Activated T-cell treated with anti-CD3 and anti-CD28 coated beads for 4 hours (primary cell): ENCODE results near the gene KRT36.

Experiments
- DNase-seq: peaks from one replicate; pipeline ENCODE4 v3.0.0-alpha.2; 2020

Gene KRT36

GRCh38 chr17:41489531-41489930 lies at the start of gene KRT36:
KRT36 (minus strand) TSS chr17:41489910; CDS start chr17:41489864, 46 bp downstream.
- no peak for DNase-seq

DNA sequence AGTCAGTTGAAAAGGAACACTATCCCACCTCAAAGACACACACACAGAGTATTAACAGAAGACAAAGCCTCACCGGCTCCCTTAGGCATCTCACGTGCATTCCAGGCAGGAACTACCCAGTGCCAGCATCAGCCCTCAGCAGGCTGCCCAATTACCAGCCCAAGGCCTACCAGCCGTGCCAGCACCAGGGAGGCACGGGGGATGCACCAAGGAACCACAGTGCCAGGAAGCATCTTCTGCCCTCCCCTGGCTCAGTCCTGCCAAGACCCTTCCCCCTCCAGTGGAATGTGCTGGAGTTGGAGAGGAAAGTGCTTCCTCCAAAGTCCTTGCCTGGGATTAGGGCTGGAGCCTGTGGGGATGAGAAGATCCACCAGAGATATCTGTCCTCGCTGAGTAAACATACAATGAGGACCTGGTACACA lies 49.4 kb upstream of the KRT36 start:
- no peak for DNase-seq

GRCh38 chr17:41538565-41538991 lies 48.9 kb upstream of the KRT36 start:
- DNase-seq = no peak

DNA sequence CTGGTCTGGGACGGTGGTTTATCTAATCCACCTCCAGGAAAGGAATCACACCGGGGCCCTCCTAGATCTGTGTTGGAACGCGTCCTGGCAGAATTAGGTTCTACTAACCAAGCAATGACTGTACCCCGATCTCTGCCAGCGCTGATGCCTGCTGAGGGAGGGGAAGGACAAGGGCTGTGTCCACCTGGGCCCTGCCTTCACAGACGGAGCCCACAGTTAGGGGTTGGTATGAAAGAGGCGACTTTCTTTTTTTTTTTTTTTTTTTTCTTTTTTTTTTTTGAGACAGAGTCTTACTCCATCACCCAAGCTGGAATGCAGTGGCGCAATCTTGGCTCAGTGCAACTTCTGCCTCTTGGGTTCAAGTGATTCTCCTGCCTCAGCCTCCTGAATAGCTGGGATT lies 48.3 kb upstream of the KRT36 start:
- DNase-seq = no peak

DNA sequence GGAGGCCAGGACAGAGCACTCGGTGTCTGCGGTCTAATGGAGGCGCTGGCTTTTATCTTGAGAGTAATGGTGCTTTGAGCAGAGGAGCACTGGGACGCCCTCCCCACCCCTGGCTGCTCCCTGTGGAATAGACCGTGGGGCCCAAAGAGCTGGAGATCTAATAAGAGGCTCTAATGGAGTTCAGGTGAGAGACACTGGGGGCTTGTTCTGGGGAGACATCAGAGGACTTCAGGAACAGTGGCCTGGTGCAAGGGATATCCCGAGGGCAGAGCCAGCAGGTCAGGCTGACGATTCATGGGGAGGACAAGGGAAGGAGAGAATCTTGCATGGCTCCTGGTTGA lies 47.9 kb upstream of the KRT36 start:
- no peak for DNase-seq

GRCh38 chr17:41536741-41537613 lies 47.3 kb upstream of the KRT36 start:
- DNase-seq = no peak

- DNase-seq = no peak
These were observed 46.2 kb upstream of the KRT36 start for GRCh38 chr17:41535764-41536481.

DNA sequence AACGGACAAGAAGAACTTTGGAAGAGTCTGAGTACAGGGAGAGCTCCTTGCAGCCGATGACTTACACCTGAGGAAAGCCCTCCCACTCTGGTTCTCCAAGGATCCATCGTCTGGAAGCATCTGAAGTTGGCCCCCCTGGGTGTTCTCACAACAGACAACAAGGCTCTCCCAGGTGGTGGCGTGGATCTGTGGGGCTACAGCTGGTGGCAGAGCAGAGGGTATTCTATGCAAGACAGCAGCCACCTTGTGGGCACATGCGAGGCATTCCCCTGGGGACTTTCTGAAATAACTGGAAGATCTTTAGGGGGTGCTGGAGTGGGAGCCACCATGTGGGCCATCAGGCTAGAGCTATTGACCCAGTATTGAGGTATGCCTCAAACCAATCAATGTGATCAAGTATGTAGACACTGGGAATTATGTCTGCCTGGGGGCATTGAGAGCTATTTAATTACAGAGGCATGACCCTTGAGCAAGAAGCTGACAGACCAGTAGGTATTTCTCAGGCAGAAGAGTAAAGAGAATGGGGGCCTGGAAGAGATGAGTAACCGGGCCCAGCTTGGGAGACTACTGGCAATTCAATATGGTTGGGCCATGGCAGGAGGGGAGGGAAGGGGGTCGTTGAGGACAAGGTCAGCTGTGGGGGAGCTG lies 45.3 kb upstream of the KRT36 start:
- DNase-seq = no peak

- DNase-seq = no peak
These were observed 43.9 kb upstream of the KRT36 start for GRCh38 chr17:41533613-41534012.

- no peak for DNase-seq
These were observed 43.3 kb upstream of the KRT36 start for GRCh38 chr17:41532947-41533570.

DNA sequence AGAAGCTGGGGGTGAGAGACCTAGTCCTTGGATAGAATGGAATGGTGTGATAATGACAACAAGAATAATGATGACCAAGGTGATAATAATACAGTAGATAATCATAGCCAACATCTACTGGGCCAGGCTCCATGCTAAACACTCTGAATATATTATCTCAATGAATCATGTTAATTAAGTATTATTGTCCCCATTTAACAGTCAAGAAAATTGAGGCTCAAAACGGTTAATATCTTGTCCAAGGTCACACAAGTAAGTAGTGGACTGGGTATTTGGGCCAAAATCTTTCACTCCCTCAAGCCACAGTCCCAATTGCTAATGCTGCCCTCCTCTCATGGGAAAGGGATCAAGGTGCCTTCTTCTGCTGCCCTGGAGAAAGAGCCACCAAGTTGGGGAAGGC lies 42.3 kb upstream of the KRT36 start:
- no peak for DNase-seq

GRCh38 chr17:41530062-41531048 lies 40.6 kb upstream of the KRT36 start:
- DNase-seq = no peak

DNA sequence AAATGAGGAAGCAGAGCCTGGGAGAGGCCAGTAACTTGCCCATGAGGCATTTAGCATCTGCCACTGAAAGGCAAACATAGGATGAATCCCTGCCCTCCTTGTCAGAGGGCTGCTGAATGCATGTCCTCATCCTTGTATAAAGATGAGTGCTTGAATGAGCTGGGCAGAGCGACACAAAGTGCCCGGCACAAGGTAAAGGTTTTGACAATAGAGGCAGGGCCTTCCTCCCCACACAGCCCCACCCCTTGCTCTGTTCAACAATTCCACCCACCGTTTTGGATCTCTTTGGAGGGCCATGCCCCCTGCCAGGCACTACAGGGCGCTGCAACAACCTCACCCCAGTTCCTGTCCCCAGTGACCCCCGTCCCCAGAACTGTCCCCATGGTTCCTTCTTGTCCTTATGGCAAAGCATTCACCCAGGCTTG lies 39.8 kb upstream of the KRT36 start:
- no peak for DNase-seq

GRCh38 chr17:41528959-41529353 lies 39.2 kb upstream of the KRT36 start:
- no peak for DNase-seq

DNA sequence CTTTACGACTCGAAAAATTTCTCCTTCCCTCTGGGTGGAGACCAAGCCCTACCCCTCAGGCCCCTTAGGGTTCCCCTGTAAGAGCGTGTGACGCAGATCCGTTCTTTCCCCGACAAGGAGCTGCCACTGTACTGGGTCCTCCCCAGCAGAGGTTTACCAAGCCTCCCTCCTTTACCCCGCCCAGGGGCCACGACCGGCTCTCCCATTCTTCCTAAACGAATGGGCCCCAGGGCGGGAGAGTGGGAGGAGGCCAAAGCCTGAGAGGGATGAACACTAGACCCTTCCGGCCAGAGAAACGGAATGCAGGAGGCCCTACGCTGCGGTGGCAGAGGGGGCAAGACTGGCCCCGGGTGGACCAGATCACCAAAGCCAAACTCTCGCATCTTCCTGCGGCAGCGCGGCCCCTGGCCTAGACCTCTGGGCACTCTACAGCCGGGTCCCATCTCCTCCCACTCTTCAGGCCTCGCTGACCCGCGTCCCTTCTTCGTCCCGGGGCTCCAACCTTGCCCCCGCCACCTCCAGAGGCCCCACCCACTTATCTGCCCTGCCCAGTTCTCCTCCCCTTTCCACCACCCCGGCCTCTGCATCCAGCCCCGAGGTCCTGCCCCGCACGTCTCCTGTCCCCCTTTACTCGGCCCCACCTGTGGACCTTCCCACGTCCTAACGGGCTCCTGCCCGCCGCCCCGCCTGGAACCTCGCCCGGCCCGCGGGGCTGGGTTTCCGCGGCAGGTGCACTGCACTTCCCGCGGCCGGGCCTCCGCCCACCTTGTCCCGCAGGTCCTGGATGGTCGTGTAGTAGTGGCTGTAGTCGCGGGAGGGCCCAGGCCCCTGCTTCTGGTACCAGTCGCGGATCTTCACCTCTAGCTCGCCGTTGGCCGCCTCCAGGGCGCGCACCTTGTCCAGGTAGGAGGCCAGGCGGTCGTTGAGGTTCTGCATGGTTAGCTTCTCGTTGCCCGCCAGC lies 37.6 kb upstream of the KRT36 start:
- DNase-seq = no peak

DNA sequence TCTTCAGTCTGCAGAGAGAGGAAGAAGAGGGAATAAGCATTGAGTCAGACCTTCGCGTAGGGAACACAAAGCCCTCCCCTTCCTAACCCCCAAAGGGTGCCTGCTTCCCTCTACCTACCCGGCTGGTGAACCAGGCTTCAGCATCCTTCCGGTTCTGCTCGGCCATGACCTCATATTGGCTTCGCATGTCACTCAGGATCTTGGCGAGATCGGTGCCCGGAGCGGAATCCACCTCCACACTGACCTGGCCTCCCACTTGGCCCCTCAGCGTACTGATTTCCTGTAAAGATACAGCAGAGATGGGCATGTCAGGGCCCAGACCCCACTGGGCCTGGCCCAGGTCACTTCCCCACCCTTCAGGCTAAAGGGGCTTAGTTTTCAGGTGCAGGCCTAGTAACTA lies 34.6 kb upstream of the KRT36 start:
- no peak for DNase-seq

- no peak for DNase-seq
These were observed 34.1 kb upstream of the KRT36 start for GRCh38 chr17:41523787-41524186.

- DNase-seq = no peak
These were observed 33.5 kb upstream of the KRT36 start for GRCh38 chr17:41523225-41523593.

DNA sequence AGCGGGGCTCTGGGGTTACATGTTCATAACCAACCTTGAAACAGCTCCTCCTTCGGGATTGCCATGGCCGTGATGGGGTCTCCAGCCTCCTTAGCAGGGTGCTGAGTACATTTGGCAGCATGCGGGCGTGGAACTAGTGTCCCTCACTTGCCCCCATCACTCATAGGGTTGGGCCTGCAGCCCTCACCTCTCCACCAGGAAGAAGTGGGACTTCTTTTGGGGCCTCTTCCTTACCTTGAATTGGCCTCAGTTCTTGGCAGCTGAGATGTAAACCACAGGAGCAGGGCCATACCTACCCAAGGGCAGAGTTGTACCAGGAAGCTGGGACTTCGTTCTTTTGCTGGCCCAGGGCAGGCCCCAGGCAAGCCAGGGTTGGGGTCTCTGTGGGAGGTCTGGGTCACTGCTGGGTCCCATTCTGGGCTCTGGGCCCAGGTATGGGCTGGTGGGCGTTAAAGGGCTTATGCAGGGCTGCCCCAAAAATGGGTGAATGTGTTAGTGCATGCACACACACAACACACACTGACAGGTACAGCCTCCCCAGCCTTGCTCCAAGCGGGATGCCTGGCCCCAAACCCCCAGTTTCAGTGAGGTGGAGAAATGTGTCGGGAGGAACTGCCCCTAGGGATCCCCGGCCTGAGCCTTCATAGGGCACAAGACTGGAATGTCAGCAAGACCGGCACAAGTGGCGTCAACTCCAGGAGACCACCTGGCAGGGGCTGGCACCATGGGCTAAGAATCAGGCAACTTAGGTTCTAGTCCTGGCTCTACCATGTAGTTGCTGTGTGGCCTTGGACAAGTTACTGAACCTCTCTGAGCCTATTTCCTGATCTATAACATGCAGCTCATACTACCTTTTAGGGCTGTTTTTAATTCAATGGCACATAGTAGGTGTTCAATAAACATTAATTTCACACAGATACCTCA lies 32.9 kb upstream of the KRT36 start:
- no peak for DNase-seq
